Fibroblast of skin of abdomen (primary cell): ENCODE data around the gene MAP2K5.
A peak's percentile ranks its signal among the peaks of the same experiment; 100 is the strongest.

Experiments
- DNase-seq: peaks from one replicate; pipeline ENCODE4 v3.0.0-alpha.2; 2013

MAP2K5 gene

DNA sequence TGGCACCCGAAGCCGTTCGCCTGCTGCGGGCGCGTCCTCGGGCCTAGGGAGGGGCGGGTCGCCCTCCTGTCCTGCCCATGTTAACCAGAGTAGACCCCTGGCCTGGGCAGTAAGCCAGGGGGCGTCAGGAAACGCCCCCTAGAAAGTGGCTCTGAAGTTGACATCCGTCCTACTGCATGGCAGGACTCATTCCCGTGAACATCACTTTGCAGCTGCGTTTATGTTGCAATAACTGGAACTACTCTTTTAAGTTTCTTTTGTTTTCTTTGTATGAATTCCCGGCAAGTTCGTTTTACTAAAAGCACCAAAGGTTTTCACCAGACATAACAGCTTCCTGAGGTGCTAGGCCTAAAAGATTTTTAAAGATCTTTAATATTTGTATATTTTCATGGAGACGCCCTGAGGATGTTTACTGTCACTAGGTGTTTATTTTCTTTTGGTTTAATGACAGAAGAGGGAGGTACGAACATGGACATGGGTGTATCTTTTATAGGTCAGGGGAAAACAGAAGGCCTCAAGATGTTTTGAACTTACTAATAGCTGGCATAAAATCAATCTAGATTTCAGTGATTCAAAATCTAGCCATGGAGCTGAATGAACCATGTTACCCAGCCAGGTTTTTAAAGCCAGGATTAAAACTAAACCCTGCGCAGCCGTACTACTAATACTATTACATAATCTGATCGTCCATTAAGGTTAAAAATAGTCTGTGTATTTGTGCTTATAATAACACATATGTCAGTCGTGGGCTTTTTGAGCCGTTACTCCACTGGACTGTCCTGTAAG lies 20.5 kb upstream of the MAP2K5 start:
- no peak for DNase-seq

GRCh38 chr15:67523330-67523729 lies 19.2 kb upstream of the MAP2K5 start:
- no peak for DNase-seq

GRCh38 chr15:67524235-67524634 lies 18.3 kb upstream of the MAP2K5 start:
- DNase-seq = no peak

DNA sequence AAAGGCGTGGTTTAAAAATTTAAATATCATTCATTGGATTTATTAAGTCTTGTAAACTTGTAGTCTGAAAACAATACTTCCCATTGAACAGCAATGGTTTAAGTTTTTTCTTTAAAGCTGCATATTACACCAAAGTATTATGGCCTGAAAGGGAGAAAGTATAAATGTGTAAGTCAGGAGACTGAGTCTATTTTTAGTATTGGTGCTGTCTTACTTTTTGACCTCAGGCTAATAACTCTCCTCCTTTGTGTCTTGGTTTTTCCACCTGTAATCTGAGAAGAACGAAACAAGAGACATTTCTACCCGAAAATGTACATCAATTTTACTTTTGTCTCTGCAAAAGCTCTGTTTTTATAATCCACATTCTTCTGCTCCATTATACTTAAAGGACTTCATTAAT lies 14.0 kb upstream of the MAP2K5 start:
- no peak for DNase-seq

- peak; percentile 80 for DNase-seq
These were observed 11.1 kb upstream of the MAP2K5 start for GRCh38 chr15:67531379-67531914.

DNA sequence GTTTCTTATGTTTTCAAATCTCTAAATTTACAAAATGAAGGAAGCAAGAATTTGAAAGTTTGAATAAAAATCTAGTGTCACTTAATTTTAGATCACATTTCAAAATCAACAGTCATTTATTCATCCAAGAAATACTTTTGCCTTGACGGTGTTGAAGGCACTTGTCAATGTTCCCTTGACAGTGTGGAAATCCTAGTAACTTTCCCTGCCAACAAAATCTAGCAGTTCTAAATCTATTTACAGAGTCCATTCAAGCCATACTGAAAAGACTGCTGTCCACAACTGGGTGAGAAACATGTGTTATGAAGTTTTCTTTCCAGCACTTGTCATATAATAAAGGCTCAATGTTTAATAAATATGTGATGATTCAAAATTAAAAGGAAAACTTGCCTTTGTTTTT lies 8.6 kb upstream of the MAP2K5 start:
- DNase-seq = no peak

DNA sequence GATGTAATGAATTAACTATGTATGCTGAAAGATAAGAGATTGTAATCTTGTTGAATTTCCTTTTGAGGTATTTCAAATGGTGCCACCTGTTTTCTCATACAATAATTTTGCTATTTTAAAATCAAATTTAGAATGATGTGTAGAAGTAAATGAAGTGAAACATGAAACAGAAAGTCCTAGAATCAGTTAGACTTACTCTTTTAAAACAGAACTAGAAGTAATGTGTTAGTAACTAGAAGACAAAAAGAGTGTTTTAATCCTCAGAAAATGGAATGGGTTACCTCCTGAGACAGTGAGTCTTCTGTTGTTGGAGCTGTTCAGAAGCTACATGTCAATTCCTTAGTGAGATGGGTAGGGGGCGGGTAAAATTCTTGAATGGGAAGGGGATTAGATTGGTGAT lies 8.1 kb upstream of the MAP2K5 start:
- no peak for DNase-seq

DNA sequence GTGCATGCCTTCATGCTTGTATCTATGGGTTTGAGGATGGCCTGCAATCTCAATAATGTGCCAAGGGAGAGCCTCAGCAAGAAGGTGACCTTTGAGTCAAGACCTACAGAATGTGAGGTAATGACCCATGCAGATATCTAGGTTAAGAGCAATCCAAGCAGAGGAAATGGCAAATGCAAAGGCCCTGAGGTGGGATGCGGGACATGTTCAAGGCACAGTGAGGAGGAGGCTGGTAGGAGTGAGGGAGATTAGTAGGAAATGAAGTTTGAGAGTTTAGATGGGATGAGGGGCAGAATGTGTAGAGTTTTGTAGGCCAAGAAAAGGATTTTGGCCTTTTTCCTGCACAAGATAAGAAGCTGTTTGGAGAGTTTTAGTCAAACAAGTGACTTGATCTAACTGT lies 4.7 kb upstream of the MAP2K5 start:
- no peak for DNase-seq

GRCh38 chr15:67543348-67543718 lies 830 bp downstream of the MAP2K5 start:
- DNase-seq = no peak

DNA sequence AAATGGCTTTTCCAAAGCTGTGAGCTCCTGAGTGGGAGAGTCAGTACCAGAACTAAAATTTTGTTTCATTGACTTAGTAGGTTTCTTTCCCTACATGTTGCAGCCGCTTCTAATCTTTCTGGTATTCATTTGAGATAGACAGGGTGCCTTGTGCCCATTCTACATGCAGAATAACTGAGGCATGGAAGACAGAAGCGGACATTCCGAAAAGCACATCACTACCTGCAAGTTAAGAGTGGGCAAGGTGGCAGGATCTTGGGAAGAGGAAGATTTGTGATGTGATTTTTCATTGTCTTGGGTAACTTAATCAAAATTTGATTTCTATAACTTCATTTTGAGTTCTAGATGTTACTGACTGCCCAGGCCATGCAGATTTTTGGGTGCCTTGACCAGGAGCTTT lies 2.0 kb downstream of the MAP2K5 start:
- no peak for DNase-seq

DNA sequence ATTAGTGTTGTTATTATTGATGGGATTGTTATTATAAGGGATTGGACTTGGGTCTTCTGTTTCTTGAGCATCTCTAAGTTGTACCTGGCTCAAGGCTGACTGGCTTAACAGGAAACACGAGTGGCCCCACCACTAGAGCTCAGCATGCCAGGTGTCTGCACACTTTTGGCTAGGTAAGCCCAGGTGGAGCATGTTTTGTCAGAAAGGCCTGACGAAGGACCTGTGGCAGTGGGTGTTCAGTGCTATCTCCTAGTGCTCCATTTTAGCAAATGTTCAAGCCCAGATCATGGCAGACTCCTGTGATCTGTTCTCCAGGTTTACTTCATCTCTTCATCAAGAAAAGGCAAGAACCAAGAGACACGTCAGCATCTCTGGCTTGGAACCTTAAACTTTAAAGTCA lies 3.4 kb downstream of the MAP2K5 start:
- DNase-seq = no peak

- DNase-seq = no peak
These were observed 4.6 kb downstream of the MAP2K5 start for GRCh38 chr15:67547064-67547463.

DNA sequence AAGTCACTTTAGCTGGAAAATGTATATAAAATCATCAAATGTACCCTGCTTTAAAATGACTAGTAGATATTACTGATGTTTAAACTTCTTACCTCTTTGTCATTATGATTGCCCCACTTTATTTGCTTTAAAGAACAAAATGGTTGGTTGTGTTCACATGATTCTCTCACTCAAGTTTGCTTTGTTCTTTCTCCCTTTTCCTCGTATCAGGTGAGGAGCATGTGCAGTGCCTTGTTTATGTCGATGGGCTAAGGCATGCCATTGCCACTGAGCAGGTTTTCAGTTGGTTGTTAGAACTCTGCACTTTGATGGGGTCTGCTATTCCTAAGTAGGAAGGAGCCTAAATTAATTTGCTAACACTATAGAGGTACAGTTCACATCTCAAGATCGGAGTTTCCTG lies 5.3 kb downstream of the MAP2K5 start:
- no peak for DNase-seq

- DNase-seq = peak; percentile 30
These were observed 5.8 kb downstream of the MAP2K5 start for GRCh38 chr15:67548236-67548852.

- no peak for DNase-seq
These were observed 6.6 kb downstream of the MAP2K5 start for GRCh38 chr15:67548862-67549651.

GRCh38 chr15:67549736-67550135 lies 7.2 kb downstream of the MAP2K5 start:
- DNase-seq = no peak

DNA sequence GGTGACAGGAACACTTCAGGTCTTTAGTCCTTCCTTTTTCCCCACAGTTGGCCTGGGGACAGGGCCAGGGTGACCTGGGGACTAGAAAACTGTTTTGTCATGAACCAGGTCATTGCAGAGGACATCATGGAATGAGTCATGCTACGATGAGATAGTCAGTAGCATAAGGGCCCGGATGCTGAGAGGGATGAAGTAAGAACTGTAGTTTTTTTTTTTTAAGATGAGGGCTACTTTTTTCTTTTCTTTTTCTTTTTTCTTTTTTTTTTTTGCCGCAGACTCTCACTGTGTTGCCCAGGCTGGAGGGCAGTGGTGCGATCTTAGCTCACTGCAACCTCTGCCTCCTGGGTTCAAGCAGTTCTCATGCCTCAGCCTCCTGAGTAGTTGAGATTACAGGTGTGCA lies 8.0 kb downstream of the MAP2K5 start:
- no peak for DNase-seq

DNA sequence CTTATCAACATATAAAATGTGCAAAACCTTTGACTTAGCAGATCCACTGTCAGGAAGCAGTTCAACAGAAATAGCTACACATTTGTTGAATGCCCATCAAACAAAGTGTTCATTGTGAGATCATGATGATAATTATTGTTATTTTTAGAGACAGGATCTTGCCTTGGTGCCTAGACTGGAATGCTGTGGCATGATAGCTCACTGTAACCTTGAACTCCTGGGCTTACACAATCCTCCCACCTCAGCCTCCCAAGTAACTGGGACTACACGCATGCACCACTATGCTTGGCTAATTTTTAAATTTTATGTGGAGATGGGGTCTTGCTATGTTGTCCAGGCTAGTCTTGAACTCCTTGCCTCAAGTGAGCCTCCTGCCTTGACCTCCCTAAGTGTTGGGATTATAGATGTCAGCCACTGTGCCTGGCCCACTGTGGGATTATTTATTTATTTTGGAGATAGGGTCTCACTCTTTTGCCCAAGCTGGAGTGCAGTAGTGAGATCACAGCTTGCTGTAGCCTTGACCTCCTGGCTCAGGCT lies 8.8 kb downstream of the MAP2K5 start:
- DNase-seq = no peak

DNA sequence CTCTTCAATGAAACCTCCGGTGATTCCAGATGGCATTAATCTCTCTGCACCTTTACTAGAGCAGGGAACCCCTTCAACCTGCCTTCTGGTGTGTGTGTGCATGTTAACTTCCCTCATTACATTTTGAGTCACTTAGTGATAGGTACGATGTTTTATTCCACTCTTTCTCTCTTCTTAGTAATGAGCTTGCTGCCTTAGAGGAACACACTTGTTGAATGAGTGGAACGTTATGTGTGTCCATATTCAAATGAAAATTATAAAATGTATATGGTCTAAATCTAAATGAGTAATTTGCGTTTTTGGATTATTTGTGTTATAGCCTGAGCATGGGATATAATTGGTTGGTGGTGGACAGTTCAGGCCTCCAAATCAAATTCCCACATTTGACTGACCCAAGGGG lies 12.1 kb downstream of the MAP2K5 start:
- no peak for DNase-seq

DNA sequence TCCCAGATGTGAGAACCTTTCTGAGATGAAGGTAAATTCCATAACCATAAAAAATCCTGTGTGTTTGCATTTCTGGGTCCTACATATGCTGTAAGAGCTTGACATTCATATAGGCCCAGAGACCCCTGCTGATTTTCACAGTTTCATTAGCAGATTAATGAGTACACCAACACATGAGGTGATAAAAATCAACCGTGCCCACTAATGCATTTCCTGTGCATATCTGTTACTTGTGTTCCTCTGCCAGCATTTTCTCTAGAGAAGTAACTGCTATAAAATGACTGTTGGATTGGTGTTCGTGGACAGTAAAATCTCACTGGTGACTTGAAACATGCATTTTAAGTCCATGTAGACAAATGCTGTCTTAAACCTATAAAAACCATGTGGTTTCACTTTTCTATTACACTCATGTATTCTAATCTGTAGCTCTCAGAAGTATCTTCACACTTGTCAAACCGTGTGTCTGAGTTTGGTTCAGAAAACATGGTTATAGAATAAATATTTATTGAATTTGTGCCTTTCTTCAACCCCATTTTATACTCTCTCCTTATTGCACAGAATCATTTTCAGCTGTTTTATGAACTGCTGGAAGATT lies 14.6 kb downstream of the MAP2K5 start:
- DNase-seq = no peak

DNA sequence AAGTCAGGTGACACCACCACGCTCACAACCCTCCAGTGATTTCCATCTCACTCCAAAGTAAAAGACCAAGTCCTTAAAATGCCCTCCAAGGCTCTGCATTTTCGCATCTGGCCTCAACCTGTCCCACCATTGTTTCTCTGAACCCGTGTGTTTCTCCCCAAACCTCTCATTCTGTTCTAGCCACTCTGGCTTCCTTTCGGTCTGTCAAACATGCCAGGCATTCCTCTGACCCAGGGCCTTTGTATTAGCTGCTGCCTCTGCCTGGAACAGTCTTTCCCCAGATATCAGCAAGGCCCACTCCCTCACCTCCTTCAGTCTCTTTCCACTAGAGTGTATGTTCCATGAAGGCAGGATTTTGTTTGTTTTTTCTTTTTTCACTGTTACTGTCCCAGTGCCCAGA lies 16.0 kb downstream of the MAP2K5 start:
- no peak for DNase-seq

DNA sequence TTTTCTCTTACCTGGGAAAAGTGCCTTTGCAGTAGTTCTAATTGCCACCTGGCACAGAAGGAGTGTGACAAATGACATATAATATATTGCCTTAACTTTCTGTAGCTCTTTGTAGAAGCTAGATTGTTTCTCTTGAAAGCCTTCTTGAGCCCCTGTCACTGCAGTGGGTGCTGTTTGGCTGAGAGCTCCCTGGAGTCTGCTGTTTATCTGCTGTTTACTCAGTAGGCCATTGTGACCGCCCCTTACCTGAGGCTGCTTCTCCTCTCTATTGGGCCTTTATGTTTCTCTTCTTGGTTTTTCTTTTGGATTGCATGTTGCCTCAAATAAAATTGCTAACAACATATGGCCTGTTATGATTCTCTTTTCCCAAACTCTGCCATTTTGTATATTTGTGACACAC lies 16.7 kb downstream of the MAP2K5 start:
- no peak for DNase-seq

DNA sequence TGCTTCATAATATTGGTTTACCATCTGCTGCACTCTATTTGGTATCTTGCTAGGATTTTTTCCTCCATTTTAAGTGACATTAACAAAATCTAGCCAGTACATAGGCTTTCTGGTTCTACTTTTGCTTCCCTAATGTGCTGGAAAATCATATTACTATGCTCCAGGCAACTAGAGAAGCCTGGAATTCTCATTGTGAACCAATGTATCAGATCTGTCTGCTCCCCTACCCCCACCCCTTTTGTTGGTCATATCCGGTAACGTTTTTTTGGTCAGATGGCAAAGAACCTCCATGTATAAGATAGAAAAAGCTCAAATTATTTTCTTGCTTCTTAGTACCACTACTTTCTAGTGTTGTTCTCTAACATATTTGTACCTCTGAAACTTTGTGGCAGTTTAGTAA lies 17.1 kb downstream of the MAP2K5 start:
- no peak for DNase-seq
